HCT116 (cell line): ENCODE data around the gene AUTS2.

Experiments used
- ATF3 ChIP-seq: IDR thresholded peaks from 2 replicates; pipeline ENCODE4 v1.6.1; 2012
- CEBPB ChIP-seq: IDR thresholded peaks from 2 replicates; pipeline ENCODE4 v1.6.1; 2012; ENCODE audit warnings: low read depth
- CTCF ChIP-seq, 3 experiments: fragments of 200-600 bp in 1 of 3; sonication (generic) in 1 of 3; IDR thresholded peaks in 2 of 3; conservative IDR thresholded peaks in 1 of 3; 2 replicates each; pipeline ENCODE4 v1.5.1; 2012 to 2017; ENCODE audit warnings: low read depth in 2 of 3, low read length in 2 of 3, antibody characterized with exemption in 1 of 3, borderline replicate concordance in 1 of 3, control low read depth in 1 of 3, mild to moderate bottlenecking in 1 of 3, mixed read lengths in 1 of 3, mixed run types in 1 of 3, moderate library complexity in 1 of 3; ENCODE audit not compliant: insufficient read depth in 1 of 3
- EZH2phosphoT487 ChIP-seq: fragments of 200-600 bp; IDR thresholded peaks from 2 replicates; pipeline ENCODE4 v1.6.1; 2018; ENCODE audit warnings: antibody characterized with exemption, borderline replicate concordance
- JUND ChIP-seq: IDR thresholded peaks from 2 replicates; pipeline ENCODE4 v1.6.1; 2012
- POLR2AphosphoS5 ChIP-seq: IDR thresholded peaks from 2 replicates; pipeline ENCODE4 v1.6.1; 2011; ENCODE audit warnings: mild to moderate bottlenecking, low read depth, low read length, moderate library complexity
- SIN3A ChIP-seq: IDR thresholded peaks from 2 replicates; pipeline ENCODE4 v1.6.1; 2012; ENCODE audit warnings: low read depth
- ZNF274 ChIP-seq: fragments of 200-500 bp; sonication (Bioruptor generic); IDR thresholded peaks from 2 replicates; pipeline ENCODE4 v1.6.1; 2014; ENCODE audit warnings: mild to moderate bottlenecking, low read depth, low read length, inconsistent platforms

DNA sequence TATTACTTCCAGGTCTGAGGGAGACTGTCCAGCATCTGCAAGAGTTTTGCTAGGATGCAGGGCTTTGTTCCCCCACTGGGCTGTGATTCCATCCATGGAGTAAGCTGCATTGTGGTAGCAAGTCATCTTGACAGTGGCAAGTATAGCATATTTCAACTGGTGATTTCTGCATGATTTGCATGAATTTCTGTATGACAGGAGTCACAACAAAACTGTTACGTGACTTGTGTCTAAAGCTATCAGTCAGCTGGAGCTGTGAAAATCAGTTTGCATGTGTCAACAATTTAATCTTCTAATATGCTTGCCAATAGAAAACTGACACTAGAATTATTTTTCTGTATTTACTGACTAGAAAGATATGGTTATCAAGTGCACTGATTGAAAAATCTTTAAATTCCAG, 344.3 kb downstream of the AUTS2 start:
- TF ChIP-seq CTCF (IDR thresholded peaks at IDR 0.05 in 2 of 3, conservative IDR thresholded peaks at IDR 0.05 in 1 of 3; ENCODE audit: borderline replicate concordance in 1 of 3, insufficient read depth in 1 of 3, low read depth in 2 of 3, low read length in 2 of 3) (no peak), CEBPB (no peak), SIN3A (no peak), ATF3 (no peak), JUND (no peak), EZH2phosphoT487 (no peak), POLR2AphosphoS5 (no peak), ZNF274 (no peak)
